GM19455 (cell line): ENCODE results near the gene HMMR.
"Not testable (repeated sequence)": the region's sequence is repeated elsewhere in the genome, so short reads cannot be mapped to it uniquely, and the experiment has no call there.

ENCODE experiments used
- ATAC-seq: cut with Tn5 transposase; IDR thresholded peaks from one replicate; pipeline ENCODE4 v1.9.1; 2021; ENCODE audit not compliant: unreplicated experiment

The HMMR gene, protein sequence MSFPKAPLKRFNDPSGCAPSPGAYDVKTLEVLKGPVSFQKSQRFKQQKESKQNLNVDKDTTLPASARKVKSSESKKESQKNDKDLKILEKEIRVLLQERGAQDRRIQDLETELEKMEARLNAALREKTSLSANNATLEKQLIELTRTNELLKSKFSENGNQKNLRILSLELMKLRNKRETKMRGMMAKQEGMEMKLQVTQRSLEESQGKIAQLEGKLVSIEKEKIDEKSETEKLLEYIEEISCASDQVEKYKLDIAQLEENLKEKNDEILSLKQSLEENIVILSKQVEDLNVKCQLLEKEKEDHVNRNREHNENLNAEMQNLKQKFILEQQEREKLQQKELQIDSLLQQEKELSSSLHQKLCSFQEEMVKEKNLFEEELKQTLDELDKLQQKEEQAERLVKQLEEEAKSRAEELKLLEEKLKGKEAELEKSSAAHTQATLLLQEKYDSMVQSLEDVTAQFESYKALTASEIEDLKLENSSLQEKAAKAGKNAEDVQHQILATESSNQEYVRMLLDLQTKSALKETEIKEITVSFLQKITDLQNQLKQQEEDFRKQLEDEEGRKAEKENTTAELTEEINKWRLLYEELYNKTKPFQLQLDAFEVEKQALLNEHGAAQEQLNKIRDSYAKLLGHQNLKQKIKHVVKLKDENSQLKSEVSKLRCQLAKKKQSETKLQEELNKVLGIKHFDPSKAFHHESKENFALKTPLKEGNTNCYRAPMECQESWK

DNA sequence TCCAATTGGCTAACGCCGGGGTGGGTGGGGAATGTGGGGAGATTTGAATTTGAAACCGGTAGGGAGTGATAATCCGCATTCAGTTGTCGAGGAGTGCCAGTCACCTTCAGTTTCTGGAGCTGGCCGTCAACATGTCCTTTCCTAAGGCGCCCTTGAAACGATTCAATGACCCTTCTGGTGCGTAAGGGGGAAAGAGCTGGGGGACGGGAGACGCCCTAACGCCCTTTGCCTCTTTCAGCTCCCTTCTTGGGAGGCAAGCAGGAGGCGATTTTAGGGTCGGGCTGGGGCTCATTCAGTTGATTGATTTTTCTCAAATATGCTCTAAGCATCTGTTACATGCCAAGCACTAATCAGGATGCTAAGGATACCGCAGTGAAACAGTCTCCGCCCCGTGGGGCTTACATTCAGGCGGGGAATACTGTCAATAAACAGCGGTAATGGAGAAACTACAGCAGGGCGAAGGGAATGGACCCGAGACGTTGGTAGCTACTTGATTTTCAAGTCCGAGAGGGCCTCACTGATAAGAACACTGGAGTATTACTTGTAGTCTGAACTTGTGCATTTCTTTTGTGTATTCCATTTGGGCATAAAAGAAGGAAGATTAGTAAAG, at the start of gene HMMR:
Gene HMMR (plus strand): TSS at position 71 of the 610 bp plus-strand sequence. CDS start 61 bp downstream, at position 132.
- ATAC-seq, result no peak

DNA sequence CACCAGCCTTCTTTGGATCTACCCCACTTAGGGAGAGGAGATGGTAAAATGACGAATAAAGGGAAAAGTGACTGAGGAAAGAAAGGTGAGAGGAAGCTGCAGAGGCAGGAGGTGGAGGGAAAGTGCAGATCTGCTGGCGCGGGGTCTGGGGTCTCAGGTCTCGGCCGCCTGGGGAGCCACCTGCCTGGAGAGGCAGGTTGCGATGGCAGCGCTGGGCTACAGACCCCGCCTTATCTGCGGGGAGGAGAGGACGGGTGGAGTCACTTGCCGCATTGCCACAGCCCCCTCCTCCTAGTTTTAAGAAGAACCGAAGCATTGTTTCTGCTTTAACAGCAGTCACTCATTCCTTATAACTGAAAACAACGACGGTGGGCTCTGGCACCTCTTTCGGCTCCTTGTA, 44.8 kb upstream of the HMMR start:
- ATAC-seq, result not testable (repeated sequence)

DNA sequence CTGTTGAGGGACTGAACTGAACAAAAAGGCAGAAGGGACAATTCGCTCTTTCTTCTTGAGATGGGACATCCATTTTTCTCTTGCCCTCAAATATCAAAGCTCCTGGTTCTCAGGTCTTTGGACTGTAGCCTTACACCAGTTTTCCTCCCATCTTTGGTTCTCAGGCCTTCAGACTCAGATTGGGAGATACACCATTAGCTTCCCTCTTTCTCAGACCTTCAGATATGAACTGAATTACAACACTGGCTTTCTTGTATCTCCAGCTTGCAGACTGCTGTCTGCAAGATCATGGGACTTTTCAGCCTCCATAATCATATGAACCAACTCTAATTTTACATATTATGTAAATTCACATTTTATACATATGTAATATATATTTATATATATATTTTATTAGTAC, 35.6 kb upstream of the HMMR start:
- ATAC-seq, result no peak

DNA sequence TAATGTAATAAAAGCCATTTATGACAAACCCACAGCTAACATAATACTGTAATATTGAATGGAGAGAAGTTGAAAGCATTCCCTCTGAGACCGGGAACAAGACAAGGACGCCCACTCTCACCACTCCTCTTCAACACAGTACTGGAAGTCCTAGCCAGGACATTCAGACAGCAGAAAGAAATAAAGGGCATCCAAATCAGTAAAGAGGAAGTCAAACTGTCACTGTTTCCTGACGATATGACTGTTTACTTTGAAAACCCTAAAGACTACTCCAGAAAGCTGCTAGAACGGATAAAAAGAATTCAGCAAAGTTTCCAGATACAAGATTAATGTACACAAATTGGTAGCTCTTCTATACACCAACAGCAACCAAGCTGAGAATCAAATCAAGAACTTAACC, 34.3 kb upstream of the HMMR start:
- ATAC-seq, result not testable (repeated sequence)

DNA sequence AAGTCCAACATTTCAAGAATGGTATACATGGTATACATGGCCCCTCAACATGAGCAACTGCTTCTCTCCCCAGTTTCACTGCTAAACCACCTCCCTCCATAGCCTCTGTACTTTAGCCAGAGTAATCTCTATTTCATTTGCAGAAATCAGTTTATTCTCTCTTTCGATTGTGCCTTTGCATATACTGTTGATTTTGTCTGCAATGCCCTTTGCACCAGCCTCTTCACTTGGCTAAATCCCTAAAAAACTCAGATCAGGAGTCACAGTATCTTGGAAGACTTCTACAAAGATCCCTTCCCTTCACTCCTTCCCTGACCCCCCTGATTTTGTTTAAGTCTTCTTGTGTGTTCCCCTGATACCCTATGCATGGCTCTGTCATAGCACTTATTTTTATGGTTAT, 27.9 kb upstream of the HMMR start:
- ATAC-seq, result no peak

DNA sequence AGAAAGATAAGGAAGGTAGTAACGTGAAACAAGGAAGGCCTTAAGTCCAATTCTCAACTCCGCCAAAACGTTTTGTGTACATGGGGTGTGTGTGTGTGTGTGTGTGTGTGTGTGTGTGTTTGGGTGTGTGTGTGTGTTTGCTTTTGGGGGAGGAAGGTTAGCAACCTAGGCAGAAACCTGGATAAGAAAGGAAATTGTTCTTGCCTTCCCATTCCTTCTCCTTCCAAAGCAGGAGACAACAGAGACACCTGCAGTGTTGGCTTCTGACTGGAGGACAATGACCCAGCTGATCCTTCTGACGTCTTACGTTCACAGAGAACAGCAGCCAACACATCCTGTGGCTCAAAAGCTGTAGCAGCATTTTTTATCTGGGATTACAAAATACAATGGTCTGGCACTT, 27.2 kb upstream of the HMMR start:
- ATAC-seq, result no peak

DNA sequence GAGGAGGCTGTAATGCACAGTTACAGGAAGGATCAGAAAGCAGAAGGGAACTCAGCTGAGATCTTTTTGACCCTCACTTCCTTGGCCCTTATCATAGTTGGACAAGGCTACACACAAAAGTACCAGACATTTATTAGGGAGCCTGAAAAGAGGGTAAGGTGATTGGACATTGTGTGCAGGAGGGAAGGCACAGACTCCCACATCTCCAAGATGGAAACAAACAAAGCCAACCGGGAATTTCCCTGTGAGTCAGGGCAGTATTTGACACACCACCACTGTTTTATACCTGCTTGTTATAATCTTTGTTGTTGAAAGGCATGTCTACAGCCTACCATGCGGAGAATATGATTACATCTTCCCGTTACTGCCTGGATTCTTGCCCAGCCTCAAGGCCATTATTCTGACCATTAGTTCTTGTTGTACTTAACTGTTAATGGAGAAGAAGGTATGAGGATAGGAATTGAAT, 26.0 kb upstream of the HMMR start:
- ATAC-seq, result no peak

DNA sequence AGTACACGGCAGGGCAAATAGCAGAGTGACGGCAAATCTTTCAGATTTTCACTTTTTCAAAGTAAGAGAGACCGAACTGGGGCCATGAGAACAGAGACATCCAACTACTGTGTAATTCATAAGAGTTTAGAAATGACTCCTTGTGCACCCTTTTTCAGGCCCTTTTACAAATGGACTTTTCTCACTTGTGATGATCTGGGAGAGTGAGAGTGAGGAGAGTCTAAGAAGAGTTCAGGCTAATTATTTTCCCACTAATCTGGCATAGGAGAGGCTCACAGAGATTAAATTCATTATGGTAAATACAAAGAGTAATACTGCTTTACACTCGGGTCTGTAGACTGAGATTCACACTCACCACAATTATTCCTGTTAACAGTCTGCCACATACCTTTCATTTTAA, 23.9 kb upstream of the HMMR start:
- ATAC-seq, result no peak

DNA sequence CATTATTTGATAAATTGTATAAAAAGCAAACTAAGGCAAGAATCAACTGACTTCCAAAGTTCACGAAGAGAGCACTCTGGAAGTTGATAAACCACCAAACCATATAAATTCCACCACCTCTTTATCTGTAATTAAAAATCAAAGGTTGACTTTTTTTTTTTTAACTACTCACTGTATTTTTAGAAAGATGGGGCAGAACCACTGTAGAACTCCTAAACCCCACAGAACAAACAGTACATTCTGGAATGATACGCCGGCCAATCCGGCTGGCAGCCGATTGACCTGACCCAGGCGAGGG, 23.5 kb upstream of the HMMR start:
- ATAC-seq, result no peak

DNA sequence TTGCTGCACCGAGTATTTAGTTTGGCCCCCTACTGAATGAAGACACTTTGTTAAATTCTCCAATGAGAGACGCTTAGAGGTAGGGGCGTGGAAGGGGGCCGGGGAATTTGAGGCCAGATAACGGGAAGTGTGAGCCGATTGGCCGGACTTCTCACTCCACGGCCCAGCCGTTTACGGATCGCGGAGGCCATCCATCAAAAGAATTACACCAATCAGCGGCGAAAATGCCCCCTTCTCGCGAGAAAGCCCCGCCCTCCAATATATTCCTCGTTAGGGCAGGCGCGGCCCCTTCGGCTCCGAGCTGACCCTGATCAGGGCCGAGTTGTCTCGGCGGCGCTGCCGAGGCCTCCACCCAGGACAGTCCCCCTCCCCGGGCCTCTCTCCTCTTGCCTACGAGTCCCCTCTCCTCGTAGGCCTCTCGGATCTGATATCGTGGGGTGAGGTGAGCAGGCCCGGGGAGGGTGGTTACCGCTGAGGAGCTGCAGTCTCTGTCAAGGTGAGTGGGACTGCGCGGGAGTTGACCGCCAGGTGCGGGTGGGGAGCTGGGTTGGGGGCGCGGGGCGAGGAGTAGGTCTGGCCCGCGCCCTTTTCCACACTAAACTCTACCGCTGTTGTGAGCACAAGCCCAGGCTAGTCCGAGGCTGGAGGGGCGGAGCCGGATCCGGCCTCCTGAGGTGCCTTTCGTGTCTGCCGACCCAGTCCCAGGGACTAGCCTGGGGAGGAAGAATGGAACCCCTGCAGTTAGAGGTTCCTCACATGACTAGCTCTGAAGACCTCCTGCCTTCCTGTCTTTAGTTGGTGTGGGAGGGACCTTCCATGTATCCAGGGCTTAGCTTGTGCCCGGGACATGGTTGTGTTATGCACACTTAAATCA, 22.9 kb upstream of the HMMR start, which contains the start of gene CCNG1:
Gene CCNG1 (plus strand): TSS at position 287 of the 874 bp plus-strand sequence. CDS start 1,662 bp downstream, outside the sequence.
- ATAC-seq, result peak; percentile 97

DNA sequence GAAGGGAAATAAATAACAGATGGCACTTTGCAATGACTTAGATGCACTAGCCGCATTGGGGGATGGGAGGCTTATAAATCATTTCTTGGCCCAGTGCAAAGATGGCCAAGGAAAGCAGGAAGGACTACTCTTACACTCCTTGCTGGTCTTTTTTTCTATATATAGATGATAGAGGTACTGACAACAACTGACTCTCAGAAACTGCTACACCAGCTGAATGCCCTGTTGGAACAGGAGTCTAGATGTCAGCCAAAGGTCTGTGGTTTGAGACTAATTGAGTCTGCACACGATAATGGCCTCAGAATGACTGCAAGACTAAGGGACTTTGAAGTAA, 21.4 kb upstream of the HMMR start:
- ATAC-seq, result no peak

DNA sequence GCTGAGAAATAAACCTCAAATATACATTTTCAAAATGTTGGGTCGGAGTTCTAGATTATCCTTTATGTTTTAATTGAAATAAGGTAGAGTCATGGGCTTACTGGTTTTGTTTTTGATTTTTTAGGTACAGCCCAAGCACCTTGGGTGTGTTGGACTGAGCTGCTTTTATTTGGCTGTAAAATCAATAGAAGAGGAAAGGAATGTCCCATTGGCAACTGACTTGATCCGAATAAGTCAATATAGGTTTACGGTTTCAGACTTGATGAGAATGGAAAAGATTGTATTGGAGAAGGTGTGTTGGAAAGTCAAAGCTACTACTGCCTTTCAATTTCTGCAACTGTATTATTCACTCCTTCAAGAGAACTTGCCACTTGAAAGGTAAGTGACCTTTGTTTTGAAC, 19.5 kb upstream of the HMMR start:
- ATAC-seq, result no peak

DNA sequence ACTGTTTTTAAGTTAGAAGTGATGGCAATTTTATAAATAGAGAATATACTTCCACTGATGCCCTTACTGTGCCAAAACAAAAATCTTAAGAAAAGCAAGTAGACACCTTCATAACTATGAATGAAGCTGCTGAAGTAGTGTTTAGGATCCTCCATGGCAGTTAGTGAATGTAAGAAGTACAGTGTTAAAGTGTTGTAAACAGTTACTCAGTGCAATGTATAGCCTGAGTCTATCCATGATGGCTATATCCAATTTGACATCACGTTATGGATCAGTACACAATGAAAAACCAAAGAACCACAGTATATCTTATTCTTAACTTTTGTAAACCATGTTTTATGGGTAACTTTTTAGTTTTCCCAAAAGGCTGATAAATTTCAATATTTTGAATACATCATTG, 15.9 kb upstream of the HMMR start:
- no peak for ATAC-seq

DNA sequence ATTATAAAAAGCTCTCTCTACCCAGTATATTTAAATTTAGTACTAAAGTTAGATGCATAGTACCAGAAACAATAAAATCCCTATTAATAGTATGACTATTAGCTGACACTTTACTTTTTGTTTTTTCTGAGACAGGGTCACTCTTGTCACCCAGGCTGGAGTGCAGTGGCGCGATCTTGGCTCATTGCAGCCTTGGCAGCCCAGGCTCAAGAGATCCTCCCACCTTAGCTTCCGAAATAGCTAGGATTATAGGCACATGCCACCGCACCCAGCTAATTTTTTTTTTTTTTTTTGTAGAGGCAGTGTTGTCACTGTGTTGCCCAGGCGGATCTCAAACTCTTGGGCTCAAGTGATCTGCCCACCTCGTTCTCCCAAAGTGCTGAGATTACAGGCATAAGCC, 15.1 kb upstream of the HMMR start:
- no peak for ATAC-seq

DNA sequence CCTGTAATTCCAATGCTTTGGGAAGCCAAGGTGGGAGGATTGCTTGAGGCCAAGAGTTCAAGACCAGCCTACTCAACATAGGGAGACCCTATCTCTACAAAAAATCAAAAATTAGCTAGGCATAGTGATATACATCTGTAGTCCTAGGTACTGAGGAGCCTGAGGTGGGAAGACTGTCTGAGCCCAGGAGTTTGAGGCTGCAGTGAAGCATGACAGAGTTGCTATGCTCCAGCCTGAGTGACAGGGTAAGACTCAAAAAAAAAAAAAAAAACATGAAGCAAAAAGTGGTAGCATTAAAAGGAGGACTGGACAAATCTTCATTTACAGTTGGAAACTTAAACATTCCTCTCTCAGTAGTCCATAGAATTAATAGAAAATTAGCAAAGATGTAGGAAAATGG, 13.2 kb upstream of the HMMR start:
- ATAC-seq, result no peak

DNA sequence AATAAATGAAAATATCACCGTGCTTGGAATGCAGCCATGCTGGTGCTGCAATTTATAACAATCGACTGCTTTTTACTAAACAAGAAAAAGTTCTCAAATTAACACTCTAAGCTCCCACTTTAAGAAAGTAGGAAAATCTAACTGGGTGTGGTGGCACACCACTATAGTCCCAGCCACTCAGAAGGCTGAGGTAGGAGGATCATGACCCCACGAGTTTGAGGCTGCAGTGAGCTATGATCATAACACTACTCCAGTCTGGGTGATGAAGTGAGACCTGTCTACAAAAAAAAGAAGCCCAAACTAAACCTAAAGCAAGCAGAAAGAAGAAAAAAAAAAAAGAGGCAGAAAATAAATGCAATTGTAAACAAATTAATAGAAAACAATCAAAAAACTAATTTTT, 12.6 kb upstream of the HMMR start:
- ATAC-seq, result no peak

DNA sequence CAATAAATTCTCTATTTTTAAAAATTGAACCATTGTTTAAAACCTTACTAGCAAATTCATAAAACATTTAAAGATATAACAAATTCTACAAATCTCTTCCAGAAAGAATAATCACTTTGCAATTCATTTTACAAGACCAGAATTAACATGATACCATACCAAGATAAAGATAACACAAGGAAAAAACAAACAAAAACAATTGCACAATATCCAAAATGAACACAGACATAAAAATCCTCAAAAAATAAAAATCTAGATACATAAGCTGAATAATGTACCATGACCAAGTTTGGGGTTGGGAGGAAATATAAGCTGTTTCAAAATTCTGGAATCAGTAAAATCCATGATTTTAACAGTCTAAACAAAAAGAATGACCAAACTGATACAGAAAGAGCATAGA, 11.9 kb upstream of the HMMR start:
- ATAC-seq, result no peak

DNA sequence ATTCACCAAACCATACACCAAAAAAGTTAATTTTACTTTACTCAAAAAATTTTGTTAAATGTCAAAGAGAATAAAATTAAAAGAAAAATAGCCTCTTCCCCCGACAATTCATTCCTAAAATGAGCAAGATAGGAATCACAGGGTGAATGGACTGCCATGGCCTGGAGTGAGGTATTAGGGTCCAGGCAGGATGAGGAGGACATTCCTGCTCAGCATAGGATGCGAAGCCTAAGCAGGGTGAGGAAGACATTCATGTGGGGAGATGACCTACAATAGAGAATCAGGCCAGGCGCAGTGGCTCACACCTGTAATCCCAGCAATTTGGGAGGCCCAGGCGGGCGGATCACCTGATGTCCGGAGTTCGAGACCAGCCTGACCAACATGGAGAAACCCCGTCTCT, 8.9 kb upstream of the HMMR start:
- no peak for ATAC-seq

DNA sequence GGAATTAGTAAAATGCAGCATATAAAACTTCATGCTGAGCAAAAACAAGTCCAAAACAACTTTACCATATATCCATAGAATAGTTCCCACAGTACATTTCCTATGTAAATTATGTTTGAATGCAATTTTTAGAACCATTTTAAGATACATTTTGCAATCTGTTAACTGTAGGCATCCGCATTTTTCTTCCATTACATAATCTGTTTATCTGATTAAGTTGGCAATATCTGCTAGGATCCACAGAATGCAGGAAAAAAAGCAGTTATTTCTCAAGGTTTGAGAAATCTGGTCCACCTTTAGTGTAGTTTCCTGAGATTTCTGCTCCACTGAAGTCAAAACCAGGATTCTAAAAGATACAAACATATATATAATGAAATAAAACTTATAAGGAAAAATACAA, 6.7 kb upstream of the HMMR start:
- ATAC-seq, result no peak

DNA sequence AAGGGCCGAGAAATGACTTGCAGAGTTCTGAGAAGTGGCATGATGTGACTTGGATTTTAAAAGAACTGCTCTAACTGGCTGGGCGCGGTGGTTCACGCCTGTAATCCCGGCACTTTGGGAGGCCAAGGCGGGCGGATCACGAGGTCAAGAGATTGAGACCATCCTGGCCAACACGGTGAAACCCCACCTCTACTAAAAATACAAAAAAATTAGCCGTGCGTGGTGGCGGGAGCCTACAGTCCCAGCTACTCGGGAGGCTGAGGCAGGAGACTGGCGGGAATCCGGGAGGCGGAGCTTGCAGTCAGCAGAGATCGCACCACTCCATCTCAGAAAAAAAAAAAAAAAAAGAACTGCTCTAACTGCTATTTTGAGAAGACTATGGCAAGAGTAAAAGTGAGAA, 5.0 kb upstream of the HMMR start:
- not testable (repeated sequence) for ATAC-seq

DNA sequence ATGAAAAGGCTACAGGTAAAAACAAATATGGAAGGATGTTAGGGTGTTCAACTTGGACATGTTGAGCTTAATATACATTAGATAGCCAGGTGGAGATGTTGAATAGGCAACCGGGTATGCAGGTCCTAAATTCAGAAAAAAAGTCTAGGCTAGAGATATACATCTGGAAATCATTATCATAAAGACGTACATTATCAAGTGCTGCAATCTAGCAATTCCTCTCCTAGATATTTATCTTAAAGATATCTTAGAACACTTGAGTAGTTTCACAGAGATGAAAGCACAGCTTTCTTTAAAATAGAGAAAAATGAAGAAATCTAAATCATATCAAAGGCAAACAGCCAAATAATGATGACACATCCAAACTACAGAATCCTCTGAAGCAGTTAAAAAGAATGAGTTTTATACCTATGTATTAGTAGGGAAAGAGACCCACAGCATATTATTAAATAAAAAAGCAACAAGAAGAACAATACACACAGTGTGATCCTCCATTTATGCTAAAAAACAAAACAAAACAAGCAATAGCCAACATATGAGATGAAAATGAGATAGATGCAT, 4.3 kb upstream of the HMMR start:
- ATAC-seq, result no peak
